Measurements from ENCODE around the gene SDHB. TPM values are rescaled to one million over a fixed set of nuclear protein-coding genes. Genes with fewer than 3 reads are reported as not detected.

Gene SDHB
- total RNA-seq, 1 donor from 2014 or later = 95.0 TPM

- intact Hi-C loops (cut with micrococcal nuclease) = no loop called here
These were observed 64.0 kb downstream of the SDHB start for GRCh38 chr1:16989676-16990391.

- intact Hi-C loops (cut with micrococcal nuclease) = no loop called here
These were observed 65.6 kb downstream of the SDHB start for GRCh38 chr1:16988210-16988609.

- intact Hi-C loops (cut with micrococcal nuclease) = no loop called here
These were observed 66.9 kb downstream of the SDHB start for GRCh38 chr1:16986962-16987361.

GRCh38 chr1:16986560-16986959 lies 67.3 kb downstream of the SDHB start:
- intact Hi-C loops (cut with micrococcal nuclease) = no loop called here

- intact Hi-C loops (cut with micrococcal nuclease) = no loop called here
These were observed 67.7 kb downstream of the SDHB start for GRCh38 chr1:16986113-16986512.

GRCh38 chr1:16984717-16985116 lies 69.1 kb downstream of the SDHB start:
- intact Hi-C loops (cut with micrococcal nuclease) = no loop called here

- intact Hi-C loops (cut with micrococcal nuclease) = no loop called here
These were observed 70.2 kb downstream of the SDHB start for GRCh38 chr1:16983649-16984048.

- intact Hi-C loops (cut with micrococcal nuclease) = no loop called here
These were observed 70.9 kb downstream of the SDHB start for GRCh38 chr1:16982902-16983301.

GRCh38 chr1:16981269-16981849 lies 72.5 kb downstream of the SDHB start:
- intact Hi-C loops (cut with micrococcal nuclease) = no loop called here

- intact Hi-C loops (cut with micrococcal nuclease) = no loop called here
These were observed 73.2 kb downstream of the SDHB start, which contains the start of gene MFAP2 for GRCh38 chr1:16980473-16981268. TSS of gene MFAP2 (minus strand) at chr1:16980620. CDS start at chr1:16978273, 2,347 bp downstream.

GRCh38 chr1:16979475-16980327 lies 74.1 kb downstream of the SDHB start:
- intact Hi-C loops (cut with micrococcal nuclease) = no loop called here

- intact Hi-C loops (cut with micrococcal nuclease) = no loop called here
These were observed 75.0 kb downstream of the SDHB start for GRCh38 chr1:16978567-16979474.

- intact Hi-C loops (cut with micrococcal nuclease) = no loop called here
These were observed 75.7 kb downstream of the SDHB start for GRCh38 chr1:16978139-16978538.

- intact Hi-C loops (cut with micrococcal nuclease) = no loop called here
These were observed 76.5 kb downstream of the SDHB start for GRCh38 chr1:16977377-16977776.

- intact Hi-C loops (cut with micrococcal nuclease) = no loop called here
These were observed 76.9 kb downstream of the SDHB start for GRCh38 chr1:16976966-16977365.

GRCh38 chr1:16975838-16976237 lies 78.0 kb downstream of the SDHB start:
- intact Hi-C loops (cut with micrococcal nuclease) = no loop called here

- intact Hi-C loops (cut with micrococcal nuclease) = no loop called here
These were observed 78.6 kb downstream of the SDHB start for GRCh38 chr1:16975211-16975610.

GRCh38 chr1:16973215-16973614 lies 80.6 kb downstream of the SDHB start:
- intact Hi-C loops (cut with micrococcal nuclease) = no loop called here

- intact Hi-C loops (cut with micrococcal nuclease) = no loop called here
These were observed 81.5 kb downstream of the SDHB start for GRCh38 chr1:16972189-16972895.
